Esophagus (tissue), 2 donors: ENCODE data around the gene GP1BB. TPM values are rescaled to one million over a fixed set of nuclear protein-coding genes. Genes with fewer than 3 reads are reported as not detected.

Experiments
- H3K27ac ChIP-seq, 2 donors: one replicate each; pipeline ENCODE4 v1.5.1; 2013; ENCODE audit warnings: low read depth in 2 of 2, mild to moderate bottlenecking in 2 of 2, inconsistent platforms in 1 of 2, low read length in 1 of 2, moderate library complexity in 1 of 2
- H3K27me3 ChIP-seq, 2 donors: one replicate each; pipeline ENCODE4 v1.6.1; 2013; ENCODE audit warnings: low read length in 2 of 2, control low read depth in 1 of 2, mild to moderate bottlenecking in 1 of 2; ENCODE audit not compliant: insufficient read depth in 2 of 2, control insufficient read depth in 1 of 2
- H3K36me3 ChIP-seq, 2 donors: one replicate each; pipeline ENCODE4 v1.6.1; 2013; ENCODE audit warnings: low read length in 1 of 2; ENCODE audit not compliant: control insufficient read depth in 2 of 2, insufficient read depth in 2 of 2
- H3K4me1 ChIP-seq, 2 donors: one replicate each; pipeline ENCODE4 v1.6.1; 2013; ENCODE audit warnings: low read length in 1 of 2; ENCODE audit not compliant: control insufficient read depth in 2 of 2, insufficient read depth in 2 of 2
- H3K4me3 ChIP-seq, 2 donors: one replicate each; pipeline ENCODE4 v1.5.1; 2013; ENCODE audit warnings: low read length in 2 of 2, mild to moderate bottlenecking in 2 of 2, low read depth in 1 of 2, moderate library complexity in 1 of 2
- H3K9me3 ChIP-seq, 2 donors: one replicate each; pipeline ENCODE4 v1.6.1; 2013; ENCODE audit warnings: mild to moderate bottlenecking in 2 of 2, low read depth in 1 of 2, low read length in 1 of 2, moderate library complexity in 1 of 2; ENCODE audit not compliant: control insufficient read depth in 2 of 2, insufficient read depth in 1 of 2
- WGBS, 2 donors: extraction: QIAGEN DNeasy Blood & Tissue Kit; methylation state at CpG; one replicate each; pipeline ENCODE4 v1.1.7; 2013; 5-methylcytosine and 5-hydroxymethylcytosine counted together
- polyA plus RNA-seq, 2 donors: library from polyadenylated mRNA; stranded (reverse); fragments of 200-250 nt; gene quantifications; one replicate each; pipeline ENCODE4 v1.2.3, GENCODE V29; 2013
- donor health status: healthy with polysubstance abuse.
- donor health status: Bipolar disorder and iron deficiency.

The GP1BB gene
- polyA plus RNA-seq, 2 donors: 7.6 to 9.0 TPM

DNA sequence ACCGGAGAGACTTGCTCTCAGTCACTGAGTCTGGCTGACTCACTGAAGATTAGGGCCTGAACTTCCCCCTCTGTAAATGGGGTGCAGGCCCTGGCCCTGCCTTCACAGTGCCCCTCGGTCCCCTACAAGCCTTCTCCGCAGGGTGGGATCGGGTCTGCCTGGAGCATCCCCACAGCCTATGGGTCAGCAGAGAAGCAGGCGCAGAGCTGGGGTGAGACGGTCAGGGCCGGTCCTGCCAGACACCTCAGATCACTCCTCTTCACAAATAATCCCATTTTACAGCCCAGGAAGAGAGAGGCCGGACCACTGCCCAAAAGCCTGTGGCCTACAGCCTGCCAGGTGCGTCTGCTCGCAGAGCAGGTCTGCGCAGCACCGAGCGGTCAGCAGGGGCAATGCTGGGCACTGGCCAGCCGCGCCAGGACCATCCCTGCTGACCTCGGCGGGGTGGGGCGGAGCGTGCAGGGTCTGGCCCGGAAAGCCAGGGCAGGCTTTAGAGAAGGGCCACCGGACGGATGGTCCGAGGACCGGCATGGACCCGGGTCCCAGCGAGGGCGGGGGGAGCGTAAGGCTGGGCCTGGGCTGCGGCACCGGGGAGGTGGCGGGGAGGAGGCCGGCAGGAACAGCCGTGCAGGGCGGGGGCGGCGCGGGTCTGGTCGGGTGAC, 9.6 kb upstream of the GP1BB start:
- Histone ChIP-seq H3K4me3 (peak overlapping the region; percentile 21 to 63), H3K27me3 (no peaks in the 10 kb centered on the region), H3K27ac (peak overlapping the region in 1 of 2 donors; percentile 47)

GRCh38 chr22:19714312-19715187, 8.8 kb upstream of the GP1BB start, which contains the start of gene SEPTIN5:
Gene SEPTIN5 (plus strand): TSS chr22:19714503. CDS start chr22:19714589, 86 bp downstream.
- peak within 1 kb of the TSS; percentile 63 to 73 for H3K4me3 ChIP-seq
- 1 to 2% methylated on average over 63 to 106 of the region's 106 CpGs for WGBS, 2 donors
- peaks cover 0 to 2% of the 10 kb centered on the region in 2 donors for H3K27me3 ChIP-seq
- no peaks in the 10 kb centered on the region for H3K36me3 ChIP-seq
- H3K9me3 ChIP-seq: no peaks in the 10 kb centered on the region
- peak within 1 kb of the TSS; percentile 16 to 47 for H3K27ac ChIP-seq
- H3K4me1 ChIP-seq: peaks cover 7 to 16% of the 10 kb centered on the region in 2 donors

More for the DNA sequence above, 9.6 kb upstream of the GP1BB start:
- WGBS, 2 donors: 26 to 35% methylated on average over 26 to 38 of the region's 38 CpGs
- no peaks in the 10 kb centered on the region for H3K36me3 ChIP-seq
- no peaks in the 10 kb centered on the region for H3K9me3 ChIP-seq
- H3K4me1 ChIP-seq: peaks cover 7 to 18% of the 10 kb centered on the region in 2 donors

- Histone ChIP-seq H3K4me3 (peak overlapping the region; percentile 63 to 73), H3K4me1 (peaks cover 7 to 16% of the 10 kb centered on the region in 2 donors), H3K9me3 (no peaks in the 10 kb centered on the region), H3K27ac (peak overlapping the region in 1 of 2 donors; percentile 24), H3K36me3 (peaks cover 0 to 6% of the 10 kb centered on the region in 2 donors), H3K27me3 (peaks cover 0 to 2% of the 10 kb centered on the region in 2 donors)
- WGBS, 2 donors: 66 to 74% methylated on average over 4 of the region's 4 CpGs
These were observed 8.0 kb upstream of the GP1BB start for GRCh38 chr22:19715188-19715930.

- Histone ChIP-seq H3K9me3 (no peaks in the 10 kb centered on the region), H3K4me1 (peaks cover 7 to 16% of the 10 kb centered on the region in 2 donors), H3K4me3 (no peak overlapping the region), H3K27me3 (peaks cover 0 to 2% of the 10 kb centered on the region in 2 donors), H3K27ac (no peak overlapping the region), H3K36me3 (peaks cover 0 to 12% of the 10 kb centered on the region in 2 donors)
- 84 to 87% methylated on average over 11 of the region's 11 CpGs for WGBS, 2 donors
These were observed 7.1 kb upstream of the GP1BB start for GRCh38 chr22:19716041-19716828.

DNA sequence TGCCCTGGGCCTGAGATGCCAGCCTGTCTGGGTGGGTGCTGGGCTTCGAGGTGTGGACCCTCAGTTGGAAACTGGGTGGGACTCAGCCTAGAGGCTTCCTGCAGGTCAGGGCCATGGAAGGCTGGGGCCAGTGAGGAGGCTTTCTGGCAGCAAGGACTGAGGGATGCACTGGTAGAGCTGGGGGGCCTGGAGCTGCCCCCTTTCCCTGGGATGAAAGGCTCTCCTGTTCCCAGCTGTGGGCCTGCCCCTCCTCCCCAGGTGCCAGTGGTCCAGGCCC, 6.6 kb upstream of the GP1BB start:
- WGBS, 2 donors: 86 to 100% methylated on average over 1 of the region's 1 CpG

DNA sequence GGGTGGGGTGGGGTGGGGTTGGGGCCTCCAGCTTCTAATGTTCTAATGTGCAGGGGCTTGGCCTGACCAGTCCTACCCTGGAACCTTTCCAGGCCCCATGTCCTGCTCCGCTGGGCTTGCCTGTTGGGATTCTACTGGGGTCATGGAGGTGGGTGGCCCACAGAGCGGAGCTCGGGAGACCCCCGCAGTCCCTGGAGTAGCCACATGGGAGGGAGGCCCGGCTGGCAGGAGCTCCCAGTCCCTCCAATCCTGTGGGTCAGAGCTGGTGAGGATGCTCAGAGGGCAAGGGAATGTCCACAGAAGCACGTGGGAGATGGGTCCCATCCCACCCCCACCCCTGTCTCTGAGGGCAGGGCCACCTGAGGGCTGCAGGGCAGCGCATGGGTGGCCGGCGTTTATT, 6.2 kb upstream of the GP1BB start:
- Histone ChIP-seq H3K9me3 (peaks cover 0 to under 1% of the 10 kb centered on the region in 2 donors), H3K36me3 (peaks cover 3 to 17% of the 10 kb centered on the region in 2 donors), H3K27ac (no peak overlapping the region), H3K4me3 (no peak overlapping the region), H3K27me3 (peaks cover 0 to 2% of the 10 kb centered on the region in 2 donors), H3K4me1 (peaks cover 7 to 16% of the 10 kb centered on the region in 2 donors)
- WGBS, 2 donors: 82 to 88% methylated on average over 9 of the region's 9 CpGs

More for the DNA sequence above, 6.6 kb upstream of the GP1BB start:
- Histone ChIP-seq H3K4me3 (no peak overlapping the region), H3K4me1 (peaks cover 7 to 16% of the 10 kb centered on the region in 2 donors), H3K36me3 (peaks cover 3 to 16% of the 10 kb centered on the region in 2 donors), H3K9me3 (no peaks in the 10 kb centered on the region), H3K27me3 (peaks cover 0 to 2% of the 10 kb centered on the region in 2 donors), H3K27ac (no peak overlapping the region)

DNA sequence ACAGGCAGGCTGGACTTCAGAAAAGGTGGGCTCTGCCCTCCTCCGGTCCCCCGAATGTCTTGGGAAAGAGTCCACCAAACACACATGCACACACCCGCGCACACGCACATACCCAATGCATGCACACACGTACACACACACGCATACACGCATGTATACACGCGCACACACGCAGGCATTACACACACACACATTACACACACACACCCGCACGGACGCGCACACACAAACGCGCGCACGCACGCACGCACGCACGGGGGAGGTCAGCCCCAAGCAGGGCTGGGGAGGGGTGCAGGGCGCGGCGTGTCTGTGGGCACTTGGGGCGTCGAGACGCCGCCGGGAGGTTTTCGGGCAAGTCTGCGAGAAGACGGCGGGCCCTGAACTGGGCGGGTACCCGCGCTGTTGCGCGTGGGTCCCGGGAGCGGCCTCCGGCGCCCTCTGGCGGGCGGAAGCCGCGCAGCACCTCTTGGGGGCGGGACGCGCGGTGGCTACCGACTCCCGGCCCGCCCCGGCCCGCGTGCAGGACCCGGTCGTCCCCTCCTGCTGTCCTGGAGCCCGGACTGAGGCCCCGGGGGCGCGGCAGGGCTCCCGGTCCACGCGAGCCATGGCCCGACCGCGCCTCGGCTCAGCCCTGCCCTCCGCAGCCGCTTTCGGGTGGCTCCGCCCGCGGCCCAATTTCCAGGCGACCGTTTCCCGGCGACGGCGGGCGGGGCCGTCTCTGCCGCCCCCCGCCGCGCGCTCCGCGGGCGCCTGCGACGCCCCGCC, 5.5 kb upstream of the GP1BB start:
- Histone ChIP-seq H3K4me3 (peak overlapping the region; percentile 51 to 68), H3K4me1 (peaks cover 7 to 22% of the 10 kb centered on the region in 2 donors), H3K27ac (no peak overlapping the region), H3K36me3 (peaks cover 3 to 24% of the 10 kb centered on the region in 2 donors), H3K27me3 (peaks cover 0 to 6% of the 10 kb centered on the region in 2 donors), H3K9me3 (peaks cover 0 to 7% of the 10 kb centered on the region in 2 donors)
- WGBS, 2 donors: 6 to 15% methylated on average over 39 to 96 of the region's 96 CpGs

DNA sequence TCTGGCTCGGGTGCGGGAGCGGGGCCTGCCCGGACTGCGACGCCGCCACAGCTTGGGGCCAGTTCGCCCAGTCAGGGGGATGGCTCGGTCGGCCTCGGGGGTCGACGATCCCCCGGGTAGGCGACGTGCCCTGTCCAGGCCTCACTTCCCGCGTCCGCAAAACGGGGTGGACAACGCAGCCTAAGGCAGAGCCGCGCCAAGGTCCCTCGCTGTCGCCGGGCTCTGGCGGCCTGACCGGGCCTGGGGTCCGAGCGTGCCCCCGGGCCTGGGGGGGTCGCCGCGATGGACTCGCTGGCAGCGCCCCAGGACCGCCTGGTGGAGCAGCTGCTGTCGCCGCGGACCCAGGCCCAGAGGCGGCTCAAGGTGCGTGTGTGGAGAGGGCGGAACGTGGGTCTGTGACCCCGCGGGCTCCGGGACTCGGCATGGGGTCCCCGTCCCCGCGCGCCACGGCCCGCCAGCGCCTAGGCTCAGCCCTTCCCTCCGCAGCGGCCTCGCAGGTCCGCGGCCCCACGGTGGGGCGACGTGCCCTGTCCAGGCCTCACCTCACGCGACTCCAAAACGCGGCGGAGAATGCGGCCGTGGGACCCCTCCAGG, 4.8 kb upstream of the GP1BB start:
- H3K4me1 ChIP-seq: peaks cover 7 to 28% of the 10 kb centered on the region in 2 donors
- peaks cover 0 to 7% of the 10 kb centered on the region in 2 donors for H3K27me3 ChIP-seq
- peaks cover 0 to 7% of the 10 kb centered on the region in 2 donors for H3K9me3 ChIP-seq
- peak overlapping the region; percentile 51 to 68 for H3K4me3 ChIP-seq
- peak overlapping the region in 1 of 2 donors; percentile 14 for H3K27ac ChIP-seq
- WGBS, 2 donors: 1 to 2% methylated on average over 52 to 70 of the region's 70 CpGs
- H3K36me3 ChIP-seq: peaks cover 3 to 28% of the 10 kb centered on the region in 2 donors
